K562 (cell line): ENCODE results near the gene ABCA1. TPM values are rescaled to one million over a fixed set of nuclear protein-coding genes. Genes with fewer than 3 reads are reported as not detected.

ENCODE experiments used
- ATAC-seq: fragments of 200-7000 bp; cut with Tn5 transposase; 3 replicates; pipeline ENCODE4 v1.9.1; 2020; ENCODE audit warnings: moderate library complexity
- BruUV-seq: library from RNA; stranded (reverse); fragments of 400-500 nt; replicated peaks from 2 replicates; lab custom pipeline; 2021; lab: Mats Ljungman, UMichigan
- CTCF ChIA-PET: fragments of 300-600 bp; formaldehyde crosslinking; extraction: SDS; loops from one replicate; lab custom pipeline; 2021; ENCODE audit warnings: low intra/inter-chr PET ratio; lab: Yijun Ruan, JAX
- POLR2A ChIA-PET: fragments of 300-600, 350-650 bp; sonication (Branson Sonifier 250); formaldehyde crosslinking; extraction: SDS; loops from one replicate; lab custom pipeline; 2021; ENCODE audit warnings: antibody characterized with exemption, inconsistent platforms; lab: Yijun Ruan, JAX
- DNase-seq, 4 experiments: peaks; one replicate each; pipeline versions ENCODE4 v3.0.0 to v3.0.0-alpha.2; 2011 to 2018; ENCODE audit warnings: low spot score in 3 of 4, mixed read lengths in 3 of 4; ENCODE audit errors: extremely low read depth in 1 of 4
- FAIRE-seq: peaks from 2 replicates; lab custom pipeline; 2011; peaks lifted over from hg19 to GRCh38; lab: Jason Lieb, UNC
- H2AFZ ChIP-seq: 2 replicates; pipeline ENCODE4 v1.6.0; 2011; ENCODE audit warnings: low read depth, low read length, control low read depth, inconsistent platforms
- H3K27ac ChIP-seq: fragments of 200-600 bp; 3 replicates; pipeline ENCODE4 v1.8.0; 2011; ENCODE audit warnings: low read depth, mild to moderate bottlenecking, control low read depth, inconsistent platforms, low read length, moderate library complexity, mixed read lengths; ENCODE audit errors: extremely low read depth
- H3K27me3 ChIP-seq, 2 experiments: fragments of 300-600 bp in 1 of 2; 2 replicates in 1 of 2; 3 replicates in 1 of 2; pipeline versions ENCODE4 v1.6.0 to v1.8.0; 2011; ENCODE audit warnings: inconsistent platforms in 2 of 2, low read length in 2 of 2, mild to moderate bottlenecking in 1 of 2, mixed read lengths in 1 of 2, moderate library complexity in 1 of 2; ENCODE audit not compliant: control insufficient read depth in 2 of 2, insufficient read depth in 2 of 2
- H3K36me3 ChIP-seq: fragments of 300-600 bp; 3 replicates; pipeline ENCODE4 v1.8.0; 2011; ENCODE audit warnings: mild to moderate bottlenecking, low read length, inconsistent platforms; ENCODE audit not compliant: control insufficient read depth, insufficient read depth
- H3K4me1 ChIP-seq, 2 experiments: fragments of 200-600 bp in 1 of 2; replicated peaks in 1 of 2; 2 replicates in 1 of 2; 3 replicates in 1 of 2; pipeline versions ENCODE4 v1.5.1 to v1.8.0; 2011; ENCODE audit warnings: inconsistent platforms in 2 of 2, low read length in 2 of 2, mild to moderate bottlenecking in 1 of 2, mixed read lengths in 1 of 2, moderate library complexity in 1 of 2; ENCODE audit not compliant: control insufficient read depth in 2 of 2, insufficient read depth in 2 of 2
- H3K4me2 ChIP-seq: 2 replicates; pipeline ENCODE4 v1.6.1; 2011; ENCODE audit warnings: low read length, control low read depth, inconsistent platforms, mixed read lengths; ENCODE audit not compliant: insufficient read depth
- H3K4me3 ChIP-seq: fragments of 200-600 bp; sonication (generic), shearing (Covaris generic); 2 replicates; pipeline ENCODE4 v1.5.1; 2016; ENCODE audit warnings: control low read depth, inconsistent platforms
- H3K79me2 ChIP-seq: fragments of 200-600 bp; 3 replicates; pipeline ENCODE4 v1.8.0; 2011; ENCODE audit warnings: low read length, inconsistent platforms; ENCODE audit not compliant: control insufficient read depth, insufficient read depth
- H3K9ac ChIP-seq, 2 experiments: 2 replicates each; pipeline versions ENCODE4 v1.6.0 to v1.6.1; 2011; ENCODE audit warnings: low read depth in 2 of 2, low read length in 2 of 2, control low read depth in 1 of 2, inconsistent platforms in 1 of 2, mild to moderate bottlenecking in 1 of 2, mixed read lengths in 1 of 2; ENCODE audit not compliant: insufficient read depth in 1 of 2
- H3K9me1 ChIP-seq: one replicate; pipeline ENCODE4 v1.6.0; 2011; ENCODE audit warnings: inconsistent platforms, mild to moderate bottlenecking, low read length, moderate library complexity; ENCODE audit not compliant: control insufficient read depth, insufficient read depth
- H3K9me3 ChIP-seq: replicated peaks from 2 replicates; pipeline ENCODE4 v1.5.1; 2011; ENCODE audit warnings: low read depth, low read length, inconsistent platforms; ENCODE audit not compliant: control insufficient read depth, insufficient read depth
- H4K20me1 ChIP-seq: replicated peaks from 2 replicates; pipeline ENCODE4 v1.6.1; 2011; ENCODE audit warnings: low read length, inconsistent platforms, mixed read lengths; ENCODE audit not compliant: control insufficient read depth, insufficient read depth
- CBFA2T2 ChIP-seq: fragments of 450-650 bp; conservative IDR thresholded peaks from 2 replicates; pipeline ENCODE4 v1.6.1; 2017; ENCODE audit warnings: mild to moderate bottlenecking
- CBX1 ChIP-seq: sonication (generic); IDR thresholded peaks from 2 replicates; pipeline ENCODE4 v1.6.1; 2016; ENCODE audit warnings: antibody characterized with exemption, low read depth, mild to moderate bottlenecking
- CHD4 ChIP-seq: fragments of 200-600 bp; sonication (generic); IDR thresholded peaks from 3 replicates; pipeline ENCODE4 v1.6.1; 2012; ENCODE audit warnings: low read depth, mild to moderate bottlenecking, mixed read lengths, low read length, inconsistent platforms; ENCODE audit not compliant: insufficient read depth, insufficient replicate concordance, poor library complexity, severe bottlenecking
- CREB3 ChIP-seq: fragments of 450-650 bp; conservative IDR thresholded peaks from 2 replicates; pipeline ENCODE4 v1.6.1; 2016; ENCODE audit warnings: missing genetic modification characterization, low read depth, mild to moderate bottlenecking, missing compliant biosample characterization, moderate library complexity
- CREM ChIP-seq: IDR thresholded peaks from 2 replicates; pipeline ENCODE4 v1.6.1; 2014; ENCODE audit warnings: antibody characterized with exemption, low read depth
- DNMT1 ChIP-seq: fragments of 450-650 bp; IDR thresholded peaks from 2 replicates; pipeline ENCODE4 v1.6.1; 2016; ENCODE audit warnings: antibody characterized with exemption, mild to moderate bottlenecking
- HOXB6 ChIP-seq: fragments of 250-450 bp; sonication (Bioruptor Pico); IDR thresholded peaks from 2 replicates; pipeline ENCODE4 v1.5.1; 2022; ENCODE audit warnings: mild to moderate bottlenecking, borderline replicate concordance
- KAT7 ChIP-seq: sonication (generic); formaldehyde crosslinking; IDR thresholded peaks from 2 replicates; pipeline ENCODE4 v1.8.0; 2022; ENCODE audit warnings: missing genetic modification reagents, mild to moderate bottlenecking, borderline replicate concordance
- KAT8 ChIP-seq: fragments of 450-650 bp; IDR thresholded peaks from 2 replicates; pipeline ENCODE4 v1.6.1; 2016; ENCODE audit warnings: low read depth, mild to moderate bottlenecking
- MAFF ChIP-seq: IDR thresholded peaks from 2 replicates; pipeline ENCODE4 v1.6.1; 2012; ENCODE audit warnings: low read length, improper control_type of control experiment
- MECOM ChIP-seq: fragments of 250-450 bp; sonication (Bioruptor Pico); IDR thresholded peaks from 2 replicates; pipeline ENCODE4 v1.8.0; 2022; ENCODE audit warnings: inconsistent platforms
- NFATC3 ChIP-seq: fragments of 450-650 bp; IDR thresholded peaks from 2 replicates; pipeline ENCODE4 v1.6.1; 2017; ENCODE audit warnings: mild to moderate bottlenecking
- SMAD3 ChIP-seq: fragments of 450-650 bp; formaldehyde crosslinking; conservative IDR thresholded peaks from 2 replicates; pipeline ENCODE4 v1.4.0; 2020; ENCODE audit warnings: mild to moderate bottlenecking
- ZNF175 ChIP-seq: fragments of 200-800 bp; sonication (Bioruptor generic); IDR thresholded peaks from 2 replicates; pipeline ENCODE4 v1.6.1; 2016; ENCODE audit warnings: low read depth, mild to moderate bottlenecking, missing genetic modification characterization, missing compliant biosample characterization
- ZNF224 ChIP-seq: sonication (generic); formaldehyde crosslinking; IDR thresholded peaks from 2 replicates; pipeline ENCODE4 v1.8.0; 2022; ENCODE audit warnings: mild to moderate bottlenecking, missing genetic modification reagents
- ZNF592 ChIP-seq: fragments of 450-650 bp; IDR thresholded peaks from 2 replicates; pipeline ENCODE4 v1.6.1; 2017; ENCODE audit warnings: antibody characterized with exemption, mild to moderate bottlenecking
- in situ Hi-C: fragments of 300-500 bp; cut with MboI; formaldehyde crosslinking; loops from 4 replicates; pipeline ENCODE4 v1.15.0; 2018; ENCODE audit warnings: inconsistent platforms, mixed read lengths
- intact Hi-C: fragments of 100-400 bp; cut with micrococcal nuclease; formaldehyde crosslinking; loops from 2 replicates; pipeline ENCODE4 v1.14.2; 2022
- polyA plus RNA-seq, 8 experiments: library from polyadenylated mRNA; depleted of rRNA in 4 of 8; stranded (reverse) in 5 of 8; unstranded in 3 of 8; fragments of >200 nt; fragmentation: Nextera tagmentation in 2 of 8; fragmentation: Illumina TruSeq in 1 of 8; extraction: Ambion mirVana in 2 of 8; extraction: Trizol in 1 of 8; gene quantifications; 2 replicates each; pipeline versions ENCODE4 v1.2.1 to v1.2.3, GENCODE V29; 2011 to 2014; ENCODE audit warnings: inconsistent platforms in 1 of 8, missing spikeins in 1 of 8
- total RNA-seq, 7 experiments: library from RNA; depleted of rRNA in 6 of 7; stranded (reverse); fragments of >200 nt in 6 of 7; fragmentation: Illumina TruSeq in 2 of 7; extraction: Trizol in 2 of 7; gene quantifications; 2 replicates each; pipeline versions ENCODE4 v1.2.1 to v1.2.3, GENCODE V29; 2011 to 2021; ENCODE audit warnings: low replicate concordance in 1 of 7

Gene ABCA1
- total and polyA plus RNA-seq, 9 of the 15 experiments (the other 6 are each of a cell fraction or from before 2014, with no cell fraction given) = under 0.01 to 0.18 (median 0.02) TPM; not detected in 5

GRCh38 chr9:104927912-104928740 is at the start of gene ABCA1 (continued):
- TF ChIP-seq ZNF592 (no peak), CBX1 (no peak), SMAD3 (no peak)

- H3K9me3 ChIP-seq = no peaks in the 10 kb centered on the region
- BruUV-seq = no TSS peak
- no peak for ATAC-seq
- H3K79me2 ChIP-seq = no peaks in the 10 kb centered on the region
- no peak overlapping the region for H3K9ac ChIP-seq
- no peaks in the 10 kb centered on the region for H3K9me1 ChIP-seq
- intact Hi-C loops = no loop called here
- FAIRE-seq = no peak
- no peaks in the 10 kb centered on the region for H4K20me1 ChIP-seq
- no peak overlapping the region for H3K4me2 ChIP-seq
- CTCF ChIA-PET = no interaction called here
- no peak overlapping the region for H2AFZ ChIP-seq
- POLR2A ChIA-PET = no interaction called here
- DNase-seq = no peak
- in situ Hi-C loops = no loop called here
- no peaks in the 10 kb centered on the region; a peak in 2 of 5 replicates for H3K4me1 ChIP-seq
- peaks cover 3 to 10% of the 10 kb centered on the region in 2 experiments; a peak in 2 of 5 replicates for H3K27me3 ChIP-seq
- H3K27ac ChIP-seq = no peak overlapping the region
- TF ChIP-seq KAT8 (no peak), CBFA2T2 (no peak), MAFF (no peak), HOXB6 (CRISPR knock-in tag) (no peak), DNMT1 (no peak), CREM (no peak), CHD4 (no peak), ZNF175 (CRISPR knock-in tag) (no peak), NFATC3 (no peak), MECOM (CRISPR knock-in tag) (no peak), KAT7 (CRISPR knock-in tag) (no peak), CREB3 (tag) (no peak), ZNF224 (CRISPR knock-in tag) (no peak)
- no peaks in the 10 kb centered on the region for H3K36me3 ChIP-seq
- no peak overlapping the region for H3K4me3 ChIP-seq
Observed at GRCh38 chr9:104977580-104977979, 49.6 kb upstream of the ABCA1 start.
